GM19193 (cell line): ENCODE results near the gene ARMH2.

Experiments used
- POLR2A ChIP-seq: IDR thresholded peaks from 4 replicates; pipeline ENCODE4 v1.6.1; 2011; ENCODE audit not compliant: insufficient read depth, insufficient read length; ENCODE audit errors: extremely low read depth

The ARMH2 gene

GRCh38 chr6:24827162-24827561 is 28.4 kb upstream of the ARMH2 start:
- no peak for TF ChIP-seq POLR2A

GRCh38 chr6:24825130-24825630 is 26.5 kb upstream of the ARMH2 start:
- TF ChIP-seq POLR2A = no peak

- no peak for TF ChIP-seq POLR2A
These were observed 25.6 kb upstream of the ARMH2 start for GRCh38 chr6:24824142-24824938.

- TF ChIP-seq POLR2A = no peak
These were observed 24.5 kb upstream of the ARMH2 start for GRCh38 chr6:24823185-24823584.

GRCh38 chr6:24822696-24823095 is 24.0 kb upstream of the ARMH2 start:
- no peak for TF ChIP-seq POLR2A

- no peak for TF ChIP-seq POLR2A
These were observed 23.2 kb upstream of the ARMH2 start for GRCh38 chr6:24821860-24822444.

- no peak for TF ChIP-seq POLR2A
These were observed 19.6 kb upstream of the ARMH2 start for GRCh38 chr6:24818346-24818745.

GRCh38 chr6:24809728-24810127 is 11.0 kb upstream of the ARMH2 start:
- TF ChIP-seq POLR2A = no peak

GRCh38 chr6:24807584-24807983 is 8.9 kb upstream of the ARMH2 start:
- no peak for TF ChIP-seq POLR2A

GRCh38 chr6:24802271-24803059 is 3.7 kb upstream of the ARMH2 start:
- no peak for TF ChIP-seq POLR2A

- TF ChIP-seq POLR2A = no peak
These were observed 811 bp upstream of the ARMH2 start for GRCh38 chr6:24799541-24799915.

- TF ChIP-seq POLR2A = no peak
These were observed 1.0 kb downstream of the ARMH2 start for GRCh38 chr6:24797596-24798216.

GRCh38 chr6:24796616-24797290 is 2.0 kb downstream of the ARMH2 start:
- no peak for TF ChIP-seq POLR2A

- no peak for TF ChIP-seq POLR2A
These were observed 3.6 kb downstream of the ARMH2 start for GRCh38 chr6:24795106-24795505.
